Measurements from ENCODE around the gene LBH. TPM values are rescaled to one million over a fixed set of nuclear protein-coding genes. Genes with fewer than 3 reads are reported as not detected.

LBH gene
- polyA plus RNA-seq, 1 of the 3 experiments (the other 2 are of a cell fraction): 22.8 TPM

GRCh38 chr2:30216157-30216556, 15.2 kb upstream of the LBH start (continued):
- TF ChIP-seq, protein P1, sequence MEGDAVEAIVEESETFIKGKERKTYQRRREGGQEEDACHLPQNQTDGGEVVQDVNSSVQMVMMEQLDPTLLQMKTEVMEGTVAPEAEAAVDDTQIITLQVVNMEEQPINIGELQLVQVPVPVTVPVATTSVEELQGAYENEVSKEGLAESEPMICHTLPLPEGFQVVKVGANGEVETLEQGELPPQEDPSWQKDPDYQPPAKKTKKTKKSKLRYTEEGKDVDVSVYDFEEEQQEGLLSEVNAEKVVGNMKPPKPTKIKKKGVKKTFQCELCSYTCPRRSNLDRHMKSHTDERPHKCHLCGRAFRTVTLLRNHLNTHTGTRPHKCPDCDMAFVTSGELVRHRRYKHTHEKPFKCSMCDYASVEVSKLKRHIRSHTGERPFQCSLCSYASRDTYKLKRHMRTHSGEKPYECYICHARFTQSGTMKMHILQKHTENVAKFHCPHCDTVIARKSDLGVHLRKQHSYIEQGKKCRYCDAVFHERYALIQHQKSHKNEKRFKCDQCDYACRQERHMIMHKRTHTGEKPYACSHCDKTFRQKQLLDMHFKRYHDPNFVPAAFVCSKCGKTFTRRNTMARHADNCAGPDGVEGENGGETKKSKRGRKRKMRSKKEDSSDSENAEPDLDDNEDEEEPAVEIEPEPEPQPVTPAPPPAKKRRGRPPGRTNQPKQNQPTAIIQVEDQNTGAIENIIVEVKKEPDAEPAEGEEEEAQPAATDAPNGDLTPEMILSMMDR (IDR thresholded peaks at IDR 0.05): no peak
- TF ChIP-seq POLR2AphosphoS5 (IDR thresholded peaks at IDR 0.05; ENCODE audit: low read depth, low read length): no peak
- TF ChIP-seq MEF2A (IDR thresholded peaks at IDR 0.05; ENCODE audit: borderline replicate concordance, low read depth): no peak
- no peak for TF ChIP-seq GATA2 (CRISPR knock-in tag; IDR thresholded peaks at IDR 0.05)
- TF ChIP-seq REST (IDR thresholded peaks at IDR 0.05; ENCODE audit: low read depth, low read length): no peak
- TF ChIP-seq SMC3 (IDR thresholded peaks at IDR 0.05; ENCODE audit: low read depth, low read length): no peak

- Histone ChIP-seq H3K4me2 (no peak overlapping the region), H3F3A (replicated peaks; ENCODE audit: insufficient read depth) (no peaks in the 10 kb centered on the region), H2AFZ (ENCODE audit: low read depth) (no peak overlapping the region), H3K9me2 (no peaks in the 10 kb centered on the region), H3K4me3 (ENCODE audit: low read depth in 2 of 2, low read length in 1 of 2) (no peak overlapping the region), H3K27ac (ENCODE audit: low read depth in 2 of 2, low read length in 1 of 2) (no peak overlapping the region), H3K79me2 (ENCODE audit: insufficient read depth) (no peaks in the 10 kb centered on the region), H3K9me3 (no peaks in the 10 kb centered on the region), H3K27me3 (ENCODE audit: insufficient read depth) (no peaks in the 10 kb centered on the region), H4K20me1 (ENCODE audit: insufficient read depth) (no peaks in the 10 kb centered on the region), H3K4me1 (ENCODE audit: control insufficient read depth in 1 of 2, insufficient read depth in 2 of 2, low read depth in 1 of 2, low read length in 1 of 2) (peaks cover 0 to 3% of the 10 kb centered on the region in 2 experiments; a peak in 2 of 4 replicates), H3K9ac (no peak overlapping the region), H3K36me3 (replicated peaks in 1 of 2; ENCODE audit: control insufficient read depth in 1 of 2, insufficient read depth in 2 of 2, low read length in 1 of 2) (no peaks in the 10 kb centered on the region)
- whole genome bisulfite sequencing (ENCODE audit: low lambda C conversion rate): 60% methylated on average over 11 of the region's 11 CpGs
- POLR2A ChIA-PET: interaction anchor here (0.6 kb wide), 1 partner anchor 11 kb away, joined by 3 read pairs; no protein-coding TSS in a partner anchor
- CTCF ChIA-PET: interaction anchor here (1.8 to 7.8 kb wide), 6 partner anchors 9 to 491 kb away, joined by 8 to 88 read pairs (median 22); no protein-coding TSS in a partner anchor
- TF ChIP-seq FOSL2 (IDR thresholded peaks at IDR 0.05; ENCODE audit: borderline replicate concordance, low read depth) (no peak), NFIC (IDR thresholded peaks at IDR 0.05; ENCODE audit: borderline replicate concordance) (no peak), REST (IDR thresholded peaks at IDR 0.05; ENCODE audit: low read depth, low read length) (no peak), TAF1 (IDR thresholded peaks at IDR 0.05; ENCODE audit: borderline replicate concordance, low read depth, low read length) (no peak), FOXJ3 (CRISPR knock-in tag; IDR thresholded peaks at IDR 0.05) (no peak), RFX5 (IDR thresholded peaks at IDR 0.05; ENCODE audit: low read length) (no peak), TEAD4 (IDR thresholded peaks at IDR 0.05; ENCODE audit: borderline replicate concordance, insufficient read depth) (no peak), RAD21 (IDR thresholded peaks at IDR 0.05; ENCODE audit: low read length) (no peak), RCOR1 (IDR thresholded peaks at IDR 0.05; ENCODE audit: low read length) (no peak)
- TF ChIP-seq, protein P2, sequence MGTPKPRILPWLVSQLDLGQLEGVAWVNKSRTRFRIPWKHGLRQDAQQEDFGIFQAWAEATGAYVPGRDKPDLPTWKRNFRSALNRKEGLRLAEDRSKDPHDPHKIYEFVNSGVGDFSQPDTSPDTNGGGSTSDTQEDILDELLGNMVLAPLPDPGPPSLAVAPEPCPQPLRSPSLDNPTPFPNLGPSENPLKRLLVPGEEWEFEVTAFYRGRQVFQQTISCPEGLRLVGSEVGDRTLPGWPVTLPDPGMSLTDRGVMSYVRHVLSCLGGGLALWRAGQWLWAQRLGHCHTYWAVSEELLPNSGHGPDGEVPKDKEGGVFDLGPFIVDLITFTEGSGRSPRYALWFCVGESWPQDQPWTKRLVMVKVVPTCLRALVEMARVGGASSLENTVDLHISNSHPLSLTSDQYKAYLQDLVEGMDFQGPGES (IDR thresholded peaks at IDR 0.05; ENCODE audit: low read depth, low read length): no peak
- TF ChIP-seq, protein P1 (IDR thresholded peaks at IDR 0.05): no peak
- DNase-seq: no peak
Observed at GRCh38 chr2:30217644-30218337, 13.5 kb upstream of the LBH start.

Measured in SK-N-SH (cell line).